ENCODE data around the gene ATP13A1.

Gene ATP13A1

GRCh38 chr19:19643158-19644053, 20.1 kb downstream of the ATP13A1 start, which contains the start of gene GMIP:
Gene GMIP (minus strand): TSS chr19:19643657. CDS start chr19:19643529, 128 bp downstream.
- DNase-seq (ENCODE audit: low read depth) = peak; percentile 75

DNA sequence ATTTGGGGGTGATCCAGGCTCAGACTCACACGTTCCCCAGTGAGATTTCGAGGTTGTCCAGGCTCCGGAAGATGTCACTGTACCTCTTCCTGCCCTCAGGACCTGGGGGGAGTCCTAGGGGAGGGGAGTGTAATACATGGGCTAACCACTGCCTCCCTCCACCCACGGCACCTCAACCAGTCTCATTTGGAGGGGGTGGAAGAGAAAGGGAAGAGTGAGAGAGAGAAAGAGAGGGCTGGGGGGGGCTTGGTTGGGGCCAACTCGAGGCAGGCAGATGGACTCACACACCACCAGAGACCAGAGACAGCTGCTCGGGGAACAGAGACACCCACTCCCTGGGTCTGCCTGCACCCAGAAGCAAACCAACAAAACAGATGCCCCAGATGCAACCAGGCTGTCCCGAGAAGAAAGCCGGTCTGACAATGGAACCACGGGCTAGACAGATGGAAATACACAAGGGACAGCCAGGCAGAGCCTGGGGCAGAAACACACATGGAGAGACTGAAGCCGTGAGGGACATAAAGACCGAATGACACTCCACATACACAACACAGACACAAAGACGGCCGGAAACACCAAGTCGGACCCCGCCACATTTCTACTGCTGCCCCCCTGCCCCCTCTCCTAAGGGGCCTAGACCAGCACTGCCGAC, 20.8 kb downstream of the ATP13A1 start:
- no peak for DNase-seq (ENCODE audit: low read depth)

DNA sequence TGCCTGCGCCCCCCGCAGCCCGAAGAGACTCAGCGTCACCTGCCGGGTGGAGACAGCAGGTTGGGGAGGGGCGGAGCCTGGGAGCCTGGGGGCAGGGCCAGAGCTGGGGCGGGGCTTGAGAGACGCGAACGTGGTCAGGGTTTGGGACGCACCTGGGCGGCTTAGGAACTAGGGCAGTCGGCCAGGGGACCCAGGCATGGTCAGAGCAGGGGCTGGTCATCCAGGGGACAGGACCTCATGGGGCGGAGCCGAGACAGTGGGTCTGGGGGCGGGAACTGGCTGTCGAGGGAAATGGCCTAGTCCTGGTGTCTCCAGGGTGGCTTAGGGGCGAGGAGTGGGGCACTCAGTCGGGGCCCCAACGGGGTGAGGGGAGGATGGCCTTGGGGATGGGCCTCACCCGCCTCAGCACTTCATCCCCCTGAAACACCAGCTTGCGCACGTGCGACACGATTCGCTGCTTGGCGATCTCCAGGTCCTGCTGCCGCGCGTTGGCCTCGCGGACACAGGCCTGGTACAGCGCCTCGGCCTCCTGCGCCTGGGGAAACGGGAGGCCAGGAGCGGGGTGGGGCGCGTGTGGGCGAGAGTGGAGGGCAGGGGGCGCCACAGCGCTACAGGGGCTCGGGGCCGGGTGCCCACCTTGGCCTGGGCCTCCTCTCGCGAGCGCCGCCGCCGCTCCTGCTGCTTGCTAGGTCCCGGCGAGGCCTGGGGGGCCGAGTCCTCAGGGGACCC, 25.8 kb downstream of the ATP13A1 start:
- no peak for DNase-seq (ENCODE audit: low read depth)

GRCh38 chr19:19637186-19637522, 26.3 kb downstream of the ATP13A1 start:
- DNase-seq (ENCODE audit: low read depth) = no peak

DNA sequence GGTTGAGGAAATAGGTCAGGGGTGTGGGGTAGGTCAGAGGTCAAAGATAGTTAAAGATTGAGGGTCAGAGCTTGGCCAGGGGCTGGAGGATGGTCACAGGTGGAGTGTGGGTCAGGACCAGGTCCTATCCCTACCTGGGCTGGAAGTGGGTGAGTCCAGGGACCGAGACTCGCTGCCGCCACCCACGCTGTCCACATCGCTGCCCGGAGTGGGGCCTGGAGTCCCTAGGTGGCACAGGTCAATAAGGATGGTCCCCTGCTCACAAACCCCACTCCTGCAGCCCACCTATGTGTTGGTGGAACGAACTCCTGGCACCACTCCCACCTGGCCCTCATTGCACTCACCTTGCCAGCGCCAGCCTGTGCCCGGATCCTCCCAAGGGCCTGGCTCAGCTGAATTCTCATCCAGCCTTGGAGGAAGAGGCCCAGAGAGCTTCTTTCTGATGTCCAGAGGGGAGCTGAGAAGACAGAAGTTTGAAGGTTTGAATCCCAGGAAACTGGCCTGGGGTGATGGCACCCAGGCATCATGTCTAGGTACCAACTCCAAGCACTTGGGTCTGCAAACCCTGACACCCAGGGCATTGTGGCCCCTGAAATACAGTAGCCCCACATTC, 26.8 kb downstream of the ATP13A1 start:
- no peak for DNase-seq (ENCODE audit: low read depth)

GRCh38 chr19:19635313-19635702, 28.2 kb downstream of the ATP13A1 start:
- DNase-seq (ENCODE audit: low read depth) = no peak

DNA sequence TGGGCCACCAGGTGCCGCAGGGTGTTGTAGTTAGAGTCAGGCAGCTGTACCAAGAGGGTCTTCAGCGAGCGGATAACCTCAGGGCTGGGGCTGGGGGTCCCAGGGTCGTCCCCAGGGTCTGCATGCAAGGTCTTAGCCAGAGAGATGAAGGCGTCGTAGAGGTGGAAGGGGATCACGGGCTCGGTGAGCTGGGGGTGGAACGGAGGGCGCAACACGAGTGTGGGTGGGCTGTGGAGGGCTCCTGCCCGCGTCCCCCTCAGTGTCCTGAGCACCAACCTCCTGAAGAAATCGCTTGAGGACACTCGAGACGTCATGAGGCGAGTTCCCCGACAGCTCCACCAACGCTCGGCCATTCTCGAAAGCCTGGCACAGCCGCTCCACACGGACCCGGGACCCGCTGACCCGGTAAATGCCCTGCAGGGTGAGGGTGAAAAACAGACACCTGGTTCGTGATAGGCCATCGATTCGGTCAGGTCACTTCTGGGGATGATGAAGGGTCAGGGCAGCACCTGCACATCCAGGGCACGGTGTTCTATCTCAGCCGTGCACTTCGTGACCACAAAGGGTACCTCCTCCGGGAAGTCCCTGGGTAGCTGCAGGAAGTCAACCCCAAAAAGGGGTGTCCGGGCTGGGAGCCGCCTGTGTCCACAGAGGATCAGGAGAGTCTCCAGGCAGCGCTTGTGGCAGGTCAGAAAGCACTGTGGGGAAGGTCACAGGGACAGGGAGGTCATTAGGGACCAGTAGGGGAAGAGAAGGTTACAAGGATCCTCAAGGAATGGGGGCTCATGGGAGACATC, 28.8 kb downstream of the ATP13A1 start:
- no peak for DNase-seq (ENCODE audit: low read depth)

GRCh38 chr19:19633711-19634515, 29.6 kb downstream of the ATP13A1 start:
- DNase-seq (ENCODE audit: low read depth) = no peak

- no peak for DNase-seq (ENCODE audit: low read depth)
Observed at GRCh38 chr19:19632661-19633060, 30.8 kb downstream of the ATP13A1 start.

GRCh38 chr19:19631346-19631745, 32.1 kb downstream of the ATP13A1 start:
- DNase-seq (ENCODE audit: low read depth) = no peak

DNA sequence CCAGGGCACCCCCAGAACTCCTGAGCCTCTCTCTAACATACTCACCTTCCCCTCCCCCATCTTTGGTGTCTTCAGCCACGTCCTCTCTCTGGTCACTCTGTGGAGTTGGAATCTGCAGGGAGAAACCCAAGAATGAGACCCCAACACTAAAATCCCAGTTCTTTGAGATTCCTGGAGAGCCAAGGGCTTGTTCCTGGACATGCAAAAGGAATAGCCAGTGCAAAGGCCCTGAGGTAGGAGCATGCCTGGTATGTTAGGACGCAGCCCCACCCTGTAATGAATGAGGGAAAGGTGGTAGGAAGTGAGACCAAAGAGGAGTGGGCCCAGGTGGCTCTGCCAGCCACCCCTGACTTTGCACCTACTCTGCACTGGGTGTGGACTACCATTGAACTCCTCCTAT, 33.0 kb downstream of the ATP13A1 start:
- no peak for DNase-seq (ENCODE audit: low read depth)

DNA sequence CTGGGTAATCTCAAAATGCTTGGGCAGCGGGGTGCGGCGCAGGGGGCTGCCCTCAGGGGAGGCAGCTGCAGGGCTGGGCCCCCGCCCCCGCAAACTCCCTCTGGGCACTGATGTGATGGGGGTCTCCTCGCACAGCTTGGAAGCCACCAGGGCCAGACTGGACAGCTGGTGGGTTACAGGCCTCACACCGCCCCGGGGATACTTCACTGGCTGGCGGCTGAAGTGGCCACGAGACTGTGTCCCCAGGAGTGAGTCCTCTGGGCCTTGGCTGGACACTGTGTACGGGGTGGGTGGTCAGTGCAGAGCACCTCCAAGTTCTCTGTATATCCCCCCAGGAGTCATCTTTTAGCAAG, 33.4 kb downstream of the ATP13A1 start:
- DNase-seq (ENCODE audit: low read depth) = no peak

DNA sequence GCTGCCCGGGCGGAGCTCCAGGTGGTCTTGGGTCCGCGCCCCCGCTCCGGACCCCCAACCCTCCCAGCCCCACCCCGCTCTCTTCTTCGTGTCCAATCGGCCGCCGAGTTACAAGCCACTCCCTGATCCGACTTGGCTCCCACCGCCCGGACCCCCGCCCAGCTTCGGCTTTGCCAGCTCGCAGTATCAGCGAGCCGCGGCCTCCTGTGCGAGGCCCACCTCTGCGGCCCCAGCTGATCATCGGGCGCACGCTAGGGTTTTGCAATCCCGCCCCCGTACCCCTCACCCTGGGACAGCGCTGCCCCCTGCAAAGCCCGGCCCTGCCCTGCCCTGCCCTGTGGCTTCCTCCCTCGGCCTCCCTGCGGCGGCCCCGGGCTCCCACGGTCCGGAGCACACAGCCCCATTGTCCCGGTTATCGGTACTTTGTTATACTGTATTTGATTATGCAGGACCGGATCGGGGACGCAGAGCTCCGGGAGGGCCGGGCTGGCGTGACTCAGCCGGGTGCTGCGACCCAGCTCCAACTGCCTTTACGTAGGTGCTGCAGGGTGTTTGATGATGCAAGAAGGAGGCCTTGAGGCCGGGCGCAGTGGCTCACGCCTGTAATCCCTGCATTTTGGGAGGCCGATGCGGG, 34.9 kb downstream of the ATP13A1 start:
- no peak for DNase-seq (ENCODE audit: low read depth)

DNA sequence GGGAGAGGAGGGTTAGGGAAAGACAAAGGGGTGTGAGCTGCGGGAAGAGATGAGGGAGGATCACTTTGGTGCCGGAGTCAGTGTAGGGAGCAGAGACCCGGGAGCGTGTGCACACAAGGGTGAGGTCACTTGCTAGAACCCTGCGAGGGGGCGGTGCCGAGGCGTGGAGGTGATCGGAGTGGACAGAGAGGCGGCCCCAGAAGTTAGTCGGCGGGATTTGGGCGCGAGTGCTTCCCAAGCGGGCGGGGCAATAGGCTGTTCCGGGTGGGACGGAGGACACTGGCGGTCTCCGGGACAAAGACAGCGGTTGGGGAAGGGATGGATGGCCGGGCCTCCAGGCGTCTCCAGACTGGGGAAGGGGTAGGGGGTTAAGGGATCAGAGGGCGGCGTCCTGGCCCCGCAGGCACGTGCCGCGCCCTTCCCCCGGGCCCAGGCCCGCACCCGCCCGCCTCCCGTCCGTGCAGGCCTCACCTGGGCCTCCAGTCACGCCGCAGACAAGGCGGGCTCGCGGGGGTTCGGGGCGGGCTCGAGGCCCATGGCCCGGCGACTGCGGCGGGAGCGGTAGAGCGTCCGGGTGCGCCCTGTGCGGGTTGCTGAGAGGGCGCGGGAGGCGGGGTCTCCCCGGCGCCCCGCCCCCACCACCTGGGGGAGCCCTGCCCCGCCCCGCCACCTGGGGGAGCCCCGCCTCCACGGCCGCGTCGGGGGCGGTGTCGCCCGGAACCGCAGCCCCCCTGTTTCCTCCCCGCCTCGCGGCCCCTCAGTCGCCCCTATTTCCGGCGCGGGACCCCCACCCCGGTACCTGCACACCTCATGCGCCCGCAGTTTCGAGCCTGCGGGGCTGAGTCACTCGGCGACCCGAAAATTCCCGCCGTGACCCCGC, 35.6 kb downstream of the ATP13A1 start, which contains the start of gene LPAR2:
LPAR2 (minus strand) TSS at position 600 of the 880 bp plus-strand sequence. CDS start 945 bp downstream, outside the sequence.
- no peak for DNase-seq (ENCODE audit: low read depth)

- DNase-seq (ENCODE audit: low read depth) = no peak
Observed at GRCh38 chr19:19626516-19627472, 36.7 kb downstream of the ATP13A1 start.

GRCh38 chr19:19624032-19624570, 39.4 kb downstream of the ATP13A1 start:
- no peak for DNase-seq (ENCODE audit: low read depth)

- DNase-seq (ENCODE audit: low read depth) = no peak
Observed at GRCh38 chr19:19623383-19623782, 40.1 kb downstream of the ATP13A1 start.

GRCh38 chr19:19619849-19620210, 43.6 kb downstream of the ATP13A1 start:
- no peak for DNase-seq (ENCODE audit: low read depth)
